Stimulated activated CD8-positive, alpha-beta memory T cell treated with anti-CD3 and anti-CD28 coated beads, Interleukin-4, amount 100 ng/mL, for 4 hours (primary cell): ENCODE data around the gene ANKRD18B.
"Not testable (repeated sequence)": the region's sequence is repeated elsewhere in the genome, so short reads cannot be mapped to it uniquely, and the experiment has no call there.

Source experiments
- DNase-seq, 2 donors: peaks; one replicate each; pipeline ENCODE4 v3.0.0-alpha.2; 2020; ENCODE audit warnings: low read depth in 2 of 2, low spot score in 1 of 2

Gene ANKRD18B

DNA sequence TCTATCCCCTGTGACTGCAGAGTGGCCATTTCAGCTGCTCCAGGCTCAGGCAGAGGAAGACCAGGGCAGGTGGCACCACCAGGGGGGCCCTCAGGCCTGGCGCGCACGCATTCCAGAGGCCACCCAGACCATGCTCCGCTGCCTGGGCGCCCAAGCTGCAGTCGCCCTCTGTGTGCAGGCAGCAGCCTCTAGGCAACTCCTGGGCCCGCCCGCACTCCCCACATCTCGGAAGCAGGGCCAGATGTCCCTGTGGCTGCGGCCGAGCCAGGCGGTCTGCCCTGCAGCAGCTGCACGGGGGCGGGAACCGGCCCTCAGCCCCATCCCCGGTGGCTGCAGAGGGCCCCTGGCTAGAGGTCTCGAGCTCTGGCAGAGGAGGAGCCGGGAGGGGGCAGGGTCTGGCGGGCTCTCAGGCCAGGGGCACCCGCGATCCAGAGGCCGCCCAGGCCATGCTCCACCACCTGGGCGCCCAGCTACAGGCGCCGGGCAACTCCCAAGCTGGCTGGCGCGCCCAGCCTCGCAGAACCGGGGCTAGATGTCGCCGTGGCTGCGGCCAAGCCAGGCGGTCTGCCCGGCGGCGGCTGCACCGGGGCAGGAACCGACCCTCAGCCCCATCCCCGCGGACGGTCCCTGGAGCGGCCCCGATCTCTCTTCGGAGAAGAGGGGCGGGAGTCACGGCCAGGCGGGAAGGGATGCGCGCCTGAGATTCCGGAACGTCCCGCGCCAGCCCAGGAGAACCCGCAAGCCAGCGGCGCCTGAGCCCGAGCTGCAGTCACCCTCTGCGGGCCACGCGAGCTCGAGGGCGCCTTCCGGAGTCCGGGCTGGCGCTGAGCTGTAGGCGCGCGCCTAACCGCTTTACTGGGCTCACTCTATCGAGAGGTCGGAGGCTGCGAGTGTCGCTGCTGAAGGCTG, at the start of gene ANKRD18B:
Gene ANKRD18B, plus strand, starts transcription at position 855 of the 909 bp plus-strand sequence. CDS start 239 bp downstream, outside the sequence.
- not testable (repeated sequence) for DNase-seq

DNA sequence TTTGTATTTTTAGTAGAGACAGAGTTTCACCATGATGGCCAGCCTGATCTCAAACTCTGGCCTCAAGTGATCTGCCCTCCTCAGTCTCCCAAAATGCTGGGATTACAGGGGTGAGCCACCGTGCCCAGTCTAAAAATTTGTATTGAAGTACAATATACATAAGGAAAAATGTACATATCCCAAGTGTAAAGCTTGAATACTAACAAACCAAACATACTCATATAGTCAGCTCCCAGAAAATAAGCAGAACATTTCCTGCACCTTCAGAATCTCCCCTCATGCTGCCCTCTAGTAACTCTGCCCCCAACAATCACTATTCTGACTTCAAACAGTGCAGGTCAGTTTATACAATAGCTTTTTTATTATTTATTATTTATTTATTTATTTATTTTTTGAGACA, 48.7 kb upstream of the ANKRD18B start:
- no peak for DNase-seq

DNA sequence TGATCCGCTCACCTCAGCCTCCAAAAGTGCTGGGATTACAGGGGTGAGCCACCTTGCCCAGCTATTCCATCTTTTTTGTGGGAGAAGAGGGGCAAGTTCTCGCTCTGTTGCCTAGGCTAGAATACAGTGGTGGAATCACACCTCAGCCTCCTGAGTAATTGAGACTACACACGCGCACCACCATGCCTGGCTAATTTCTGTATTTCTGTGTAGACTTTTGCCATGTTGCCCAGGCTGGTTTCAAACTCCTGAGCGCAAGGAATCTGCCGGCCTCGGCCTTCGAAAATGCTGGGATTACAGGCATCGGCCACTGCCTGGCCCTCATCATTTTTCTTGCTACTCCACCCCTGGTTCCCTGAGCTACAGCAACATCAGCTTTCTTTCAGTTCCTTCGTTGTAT, 47.5 kb upstream of the ANKRD18B start:
- no peak for DNase-seq

DNA sequence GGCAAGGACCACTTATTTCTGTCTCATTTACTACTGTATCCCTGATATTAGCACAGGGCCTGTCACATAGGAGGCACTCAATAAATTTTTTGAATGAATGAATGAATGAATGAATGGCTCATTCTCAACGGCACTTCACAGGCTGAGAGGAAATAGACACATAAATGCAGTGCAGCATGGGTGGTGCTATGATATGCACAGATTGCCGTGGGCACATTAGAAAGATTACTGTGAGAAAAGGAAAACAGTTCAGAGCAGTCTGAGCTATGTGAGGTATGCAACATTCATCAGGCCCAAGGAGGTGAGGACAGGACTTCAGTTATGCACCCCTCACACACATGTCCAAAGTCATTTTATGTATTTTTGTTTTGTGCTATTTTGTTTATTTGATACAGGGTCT, 43.9 kb upstream of the ANKRD18B start:
- DNase-seq, result no peak

DNA sequence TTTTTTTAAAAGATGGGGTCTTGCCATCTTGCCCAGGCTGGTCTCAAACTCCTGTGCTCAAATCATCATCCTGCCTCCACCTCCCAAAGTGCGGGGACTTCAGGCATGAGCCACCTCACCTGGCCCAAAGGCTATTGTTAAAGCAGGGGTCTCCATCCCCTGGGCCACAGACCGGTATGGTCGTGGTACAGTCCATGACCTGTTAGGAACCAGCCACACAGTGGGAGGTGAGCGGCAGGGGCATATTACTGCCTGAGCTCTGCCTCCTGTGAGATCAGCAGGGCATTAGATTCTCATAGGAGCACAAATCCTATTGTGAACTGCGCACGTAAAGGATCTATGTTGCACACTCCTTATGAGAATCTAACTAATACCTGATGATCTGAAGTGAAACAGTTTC, 43.1 kb upstream of the ANKRD18B start:
- no peak for DNase-seq

DNA sequence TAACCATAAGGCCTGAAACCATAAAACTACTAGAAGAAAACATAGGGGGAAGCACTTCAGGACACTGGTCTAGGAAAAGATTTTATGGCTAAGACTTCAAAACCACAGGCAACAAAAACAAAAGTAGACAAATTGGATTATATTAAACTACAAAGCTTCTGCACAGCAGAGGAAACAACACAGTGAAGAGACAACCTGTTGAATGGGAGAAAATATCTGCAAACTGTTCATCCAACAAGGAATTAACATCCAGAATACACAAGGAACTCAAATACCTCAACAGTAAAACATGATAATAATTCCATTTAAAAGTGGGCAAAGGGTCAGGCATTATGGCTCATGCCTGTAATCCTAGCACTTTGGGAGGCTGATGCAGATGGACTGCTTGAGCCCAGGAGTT, 38.7 kb upstream of the ANKRD18B start:
- DNase-seq, result not testable (repeated sequence)

DNA sequence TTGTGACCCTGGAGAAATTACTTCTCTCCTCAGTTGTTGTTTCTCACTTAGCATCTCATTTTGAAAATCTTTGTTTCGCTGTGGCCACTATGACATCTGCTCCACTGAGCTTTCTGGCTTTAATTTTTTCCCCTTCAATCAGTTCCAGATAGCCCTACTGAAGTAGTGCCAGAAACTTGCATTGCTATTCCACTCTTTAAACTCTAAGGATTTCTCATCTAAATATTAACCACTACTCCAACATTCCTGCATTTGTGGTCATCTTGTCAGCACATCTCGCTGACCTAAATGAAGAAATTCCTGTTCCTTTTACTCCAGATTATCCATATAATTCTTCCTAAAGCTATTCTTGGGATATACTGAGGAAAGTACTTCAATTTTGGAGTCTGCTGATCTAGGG, 35.0 kb upstream of the ANKRD18B start:
- no peak for DNase-seq

DNA sequence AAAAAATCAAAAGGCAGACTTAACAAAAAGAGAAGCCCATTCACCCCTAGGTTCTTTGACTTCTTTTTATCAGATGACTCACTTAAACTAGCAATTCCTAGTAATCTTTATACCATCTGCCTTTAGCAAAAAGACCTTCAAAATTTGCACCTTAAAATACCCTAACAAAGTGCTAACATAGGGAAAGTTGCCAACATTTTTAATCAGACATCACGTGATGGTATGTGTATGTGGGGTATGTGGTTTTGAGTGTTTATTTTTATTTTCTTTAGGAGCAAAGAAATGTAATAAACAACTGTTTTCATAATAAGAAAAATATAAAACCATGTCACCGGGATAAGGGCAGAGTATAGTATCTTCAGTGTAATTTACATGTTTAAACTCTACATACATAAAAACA, 30.2 kb upstream of the ANKRD18B start:
- DNase-seq, result not testable (repeated sequence)

DNA sequence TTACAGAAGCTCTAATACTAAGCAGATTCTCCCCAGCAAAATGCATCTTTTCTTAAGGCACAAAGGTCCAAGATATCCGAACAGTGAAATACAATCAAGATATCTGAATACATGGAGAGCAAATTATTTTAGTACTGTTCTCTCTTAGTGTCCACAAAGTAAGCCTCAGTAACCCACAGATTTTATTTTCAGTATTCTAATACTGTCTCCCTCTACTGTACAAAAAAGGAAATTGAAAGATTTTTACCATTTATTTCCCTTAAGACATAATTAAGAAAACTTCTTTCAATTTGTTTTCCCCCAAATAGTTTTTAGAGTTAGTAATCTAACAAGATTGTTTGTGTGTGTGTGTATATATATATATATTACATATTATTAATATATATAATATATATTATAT, 25.7 kb upstream of the ANKRD18B start:
- no peak for DNase-seq

DNA sequence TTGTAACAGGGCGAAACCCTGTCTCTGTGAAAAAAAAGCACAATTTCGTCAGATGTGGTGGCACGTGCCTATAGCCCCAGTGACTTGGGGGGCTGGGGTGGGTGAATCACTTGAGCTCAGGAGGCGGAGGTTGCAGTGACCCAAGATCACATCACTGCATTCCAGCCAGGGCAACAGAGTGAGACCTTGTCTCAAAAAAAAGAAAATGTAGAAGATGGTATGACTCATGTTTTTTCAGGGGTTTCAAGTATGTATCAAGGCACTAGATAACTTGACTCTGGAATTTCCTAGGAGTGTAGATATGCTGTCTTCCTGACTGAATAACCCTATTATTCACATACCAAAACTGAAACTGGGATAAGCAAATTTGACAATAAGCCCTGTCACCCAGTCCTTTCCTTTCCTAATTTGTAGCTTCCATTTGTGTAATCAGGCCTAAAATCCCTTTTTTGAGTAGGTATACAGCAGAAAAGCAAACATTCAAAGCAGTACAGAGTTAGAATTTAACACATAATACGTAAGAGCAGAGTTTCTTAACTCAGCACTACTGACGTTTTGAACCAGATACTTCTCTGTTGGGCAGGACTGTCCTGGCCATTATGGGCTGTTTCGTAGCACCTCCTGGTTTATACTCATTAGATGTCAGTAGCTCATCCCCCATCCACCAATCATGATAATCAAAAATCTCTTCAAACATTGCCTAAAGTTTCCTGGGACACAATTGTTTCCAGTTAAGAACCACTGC, 17.3 kb upstream of the ANKRD18B start:
- DNase-seq, result no peak

DNA sequence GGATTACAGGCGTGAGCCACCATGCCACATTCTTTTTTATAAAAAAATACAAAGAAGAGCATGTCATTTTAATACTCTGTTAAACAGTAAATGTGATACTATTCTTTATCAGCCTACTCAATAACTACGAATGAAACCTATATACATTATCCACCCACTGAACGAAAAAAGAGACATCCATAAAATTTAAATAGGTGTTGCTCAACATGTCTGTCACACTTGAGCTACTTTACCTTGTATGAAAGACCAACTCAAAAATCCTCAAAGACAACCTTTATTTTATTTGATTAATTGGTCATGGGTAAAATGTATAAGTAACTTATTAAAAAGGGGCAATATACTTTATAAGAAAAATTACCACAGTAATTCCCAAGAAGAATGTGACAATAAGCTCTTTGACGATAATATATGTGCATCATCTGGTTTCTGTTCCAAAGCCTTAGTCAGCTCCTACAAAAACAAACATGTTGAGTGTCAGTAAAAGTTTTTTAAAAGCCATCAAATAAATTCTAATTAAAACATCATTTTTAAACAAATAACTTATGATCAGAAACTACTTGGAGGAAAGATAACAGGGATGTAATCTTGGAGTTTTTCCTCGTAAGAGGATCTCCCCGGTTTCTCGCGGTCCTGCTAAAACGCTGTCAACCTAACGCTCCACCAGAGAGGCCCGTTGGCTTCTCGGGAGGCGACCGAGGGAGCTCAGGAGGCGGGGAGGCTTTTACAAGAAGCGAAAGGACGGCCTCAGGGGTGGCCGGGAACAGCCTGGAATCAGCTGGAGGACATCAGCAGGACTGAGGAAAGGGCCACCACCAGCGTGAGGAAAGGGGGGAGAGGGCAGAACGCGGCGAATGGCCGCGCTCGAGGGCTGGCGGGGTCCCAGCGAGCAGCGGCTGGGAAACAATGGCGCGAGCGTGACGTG, 13.5 kb upstream of the ANKRD18B start:
- DNase-seq, result no peak

DNA sequence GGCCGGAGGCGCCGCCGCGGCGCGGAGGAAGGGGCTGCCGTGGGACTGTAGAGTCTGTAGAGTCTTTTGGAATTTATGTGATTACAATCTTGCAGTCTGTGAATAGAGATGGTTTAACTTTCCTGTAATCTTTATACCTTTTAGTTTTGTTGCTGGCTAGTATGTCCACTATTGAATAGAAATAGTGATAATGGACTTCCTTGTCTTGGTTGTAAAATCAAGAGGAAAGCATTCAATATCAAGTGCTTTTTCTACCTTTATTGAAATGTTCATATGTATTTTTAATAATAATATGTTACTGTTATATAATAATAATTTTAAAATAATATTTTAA, 12.9 kb upstream of the ANKRD18B start:
- not testable (repeated sequence) for DNase-seq

DNA sequence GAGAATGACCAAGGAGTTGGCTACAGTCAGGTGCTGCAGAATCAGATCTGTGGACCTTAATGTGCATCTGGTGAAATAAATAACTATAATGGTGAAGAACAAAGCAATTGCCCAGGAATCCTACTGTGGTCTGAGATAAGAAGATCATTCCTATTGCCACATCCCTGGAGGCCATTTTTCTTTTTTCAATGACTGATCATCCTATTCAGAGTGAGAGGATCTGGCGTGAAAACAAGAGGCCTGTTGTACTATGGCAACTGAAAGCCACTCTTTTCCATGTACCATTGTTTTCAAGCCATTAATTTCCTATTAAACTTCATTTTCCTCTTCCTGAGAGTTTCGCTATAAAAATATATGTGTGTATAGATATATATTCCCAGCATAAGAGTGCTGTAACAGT, 11.5 kb upstream of the ANKRD18B start:
- not testable (repeated sequence) for DNase-seq

DNA sequence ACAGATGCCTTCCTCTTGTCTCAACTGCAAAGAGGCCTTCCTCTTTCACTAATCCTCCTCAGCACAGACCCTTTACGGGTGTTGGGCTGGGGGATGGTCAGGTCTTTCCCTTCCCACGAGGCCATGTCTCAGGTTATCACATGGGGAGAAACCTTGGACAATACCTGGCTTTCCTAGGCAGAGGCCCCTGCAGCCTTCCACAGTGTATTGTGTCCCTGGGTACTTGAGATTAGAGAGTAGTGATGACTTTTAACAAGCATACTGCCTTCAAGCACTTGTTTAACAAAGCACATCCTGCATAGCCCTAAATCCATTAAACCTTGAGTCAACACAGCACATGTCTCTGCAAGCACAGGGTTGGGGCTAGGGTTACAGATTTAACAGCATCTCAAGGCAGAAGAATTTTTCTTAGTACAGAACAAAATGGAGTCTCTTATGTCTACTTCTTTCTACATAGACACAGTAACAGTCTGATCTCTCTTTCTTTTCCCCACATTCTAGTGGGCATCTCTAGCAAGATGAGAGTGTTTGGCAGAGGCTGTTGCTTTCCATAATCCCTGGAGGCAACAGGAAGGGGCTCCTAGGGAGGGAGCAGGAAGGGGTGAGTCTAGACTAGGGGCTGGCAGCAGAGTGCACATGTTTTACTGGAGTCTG, 8.6 kb upstream of the ANKRD18B start:
- not testable (repeated sequence) for DNase-seq

DNA sequence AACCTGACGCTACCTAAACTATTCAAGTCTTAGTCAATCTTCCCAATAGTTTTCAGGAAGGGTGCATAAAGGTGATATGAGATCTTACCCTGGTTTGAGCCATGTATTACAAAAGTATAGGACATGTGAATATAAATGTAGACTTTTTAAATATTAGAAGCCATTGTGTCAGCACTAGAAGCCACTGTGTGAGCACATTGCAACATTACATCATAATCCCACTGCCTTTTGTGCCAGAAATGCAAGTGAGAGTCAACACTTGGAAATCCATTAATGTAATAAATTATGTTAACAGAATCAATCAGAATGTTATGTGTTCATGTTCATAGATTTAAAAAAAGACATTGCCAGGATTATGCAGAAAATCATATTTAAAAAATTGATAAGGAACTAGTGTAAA, 7.7 kb upstream of the ANKRD18B start:
- not testable (repeated sequence) for DNase-seq

DNA sequence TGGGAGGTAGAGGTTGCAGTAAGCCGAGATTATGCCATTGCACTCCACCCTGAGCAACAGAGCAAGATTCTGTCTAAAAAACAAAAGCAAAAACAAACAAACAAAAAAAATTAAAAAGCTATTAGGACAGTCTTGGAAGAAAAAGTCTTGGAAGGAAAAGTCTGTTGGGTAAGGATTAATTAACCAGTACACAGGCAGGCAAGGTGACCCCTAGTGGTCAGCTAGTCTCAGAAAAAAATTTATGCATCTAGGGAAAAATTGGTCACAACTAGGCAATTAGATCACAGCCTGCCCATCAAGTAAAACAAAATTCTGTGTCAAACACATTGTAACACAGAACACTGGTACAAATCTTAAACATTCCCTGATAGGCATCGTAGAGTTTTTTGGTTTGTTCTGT, 6.7 kb upstream of the ANKRD18B start:
- no peak for DNase-seq

DNA sequence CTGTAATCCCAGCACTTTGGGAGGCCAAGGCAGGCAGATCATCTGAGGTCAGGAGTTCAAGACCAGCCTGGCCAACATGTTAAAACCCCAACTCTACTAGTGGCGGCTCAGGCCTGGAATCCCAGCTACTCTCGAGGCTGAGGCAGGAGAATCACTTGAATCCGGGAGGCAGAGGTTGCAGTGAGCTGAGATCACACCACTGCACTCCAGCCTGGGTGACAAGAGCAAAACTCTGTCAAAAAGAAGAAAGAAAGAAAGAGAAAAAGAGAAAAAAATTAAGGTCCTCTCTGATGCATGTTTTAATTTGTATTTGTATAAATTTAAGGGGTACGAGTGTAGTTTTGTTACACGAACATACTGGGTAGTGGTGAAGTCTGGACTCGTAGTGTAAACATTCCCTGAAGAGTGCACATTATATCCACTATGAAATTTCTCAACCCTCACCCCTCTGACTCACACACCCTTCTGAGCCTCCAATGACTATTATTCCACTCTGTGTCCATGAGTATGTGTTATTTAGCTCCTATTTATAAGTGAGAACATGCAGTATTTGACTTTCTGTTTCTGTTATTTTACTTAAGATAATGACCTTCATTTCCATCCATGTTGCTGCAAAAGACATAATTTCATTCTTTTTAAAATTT, 6.0 kb upstream of the ANKRD18B start:
- not testable (repeated sequence) for DNase-seq

DNA sequence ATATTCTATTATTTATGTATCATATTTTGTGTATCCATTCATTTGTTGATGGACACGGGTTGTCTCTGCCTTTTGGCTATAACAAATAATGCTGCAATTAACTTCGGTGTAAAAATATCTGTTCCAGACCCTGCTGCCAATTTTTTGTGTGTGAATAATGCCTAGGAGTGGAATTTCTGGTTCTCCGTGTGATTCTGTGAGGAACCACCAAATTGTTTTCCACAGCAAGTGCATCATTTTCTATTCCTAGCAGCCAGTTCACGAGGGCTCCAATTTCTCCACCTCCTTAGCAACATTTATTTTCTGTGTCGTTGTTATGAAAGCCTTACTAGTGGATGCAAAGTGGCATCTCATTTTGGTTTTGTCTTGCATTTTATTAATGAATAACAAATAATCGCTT, 2.2 kb upstream of the ANKRD18B start:
- DNase-seq, result not testable (repeated sequence)

DNA sequence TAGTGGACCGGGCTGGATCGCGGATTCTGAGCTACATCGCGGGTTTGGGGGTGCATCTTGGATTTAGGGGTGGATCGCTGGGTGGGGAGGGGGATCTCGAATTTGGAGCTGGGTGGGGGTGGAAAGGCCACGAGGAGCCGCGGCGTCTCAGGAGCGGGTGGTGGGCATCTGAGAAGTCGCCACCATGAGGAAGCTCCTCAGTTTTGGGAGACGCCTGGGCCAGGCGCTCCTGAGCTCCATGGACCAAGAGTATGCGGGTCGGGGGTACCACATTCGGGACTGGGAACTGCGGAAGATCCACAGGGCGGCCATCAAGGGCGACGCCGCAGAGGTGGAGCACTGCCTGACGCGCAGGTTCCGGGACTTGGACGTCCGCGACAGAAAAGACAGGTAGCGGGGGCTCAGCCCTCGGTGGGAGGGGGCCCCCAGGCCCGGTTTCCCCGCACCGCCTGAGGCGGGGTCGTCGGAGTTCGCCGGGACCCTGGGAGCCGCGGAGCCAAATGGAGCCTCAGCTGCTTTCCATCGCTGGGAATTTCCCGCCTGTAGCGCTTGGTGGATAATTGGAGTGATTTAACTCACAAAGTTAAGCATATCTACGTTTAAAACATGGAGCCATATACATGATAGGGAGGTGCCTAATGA, 376 bp downstream of the ANKRD18B start:
- no peak for DNase-seq

DNA sequence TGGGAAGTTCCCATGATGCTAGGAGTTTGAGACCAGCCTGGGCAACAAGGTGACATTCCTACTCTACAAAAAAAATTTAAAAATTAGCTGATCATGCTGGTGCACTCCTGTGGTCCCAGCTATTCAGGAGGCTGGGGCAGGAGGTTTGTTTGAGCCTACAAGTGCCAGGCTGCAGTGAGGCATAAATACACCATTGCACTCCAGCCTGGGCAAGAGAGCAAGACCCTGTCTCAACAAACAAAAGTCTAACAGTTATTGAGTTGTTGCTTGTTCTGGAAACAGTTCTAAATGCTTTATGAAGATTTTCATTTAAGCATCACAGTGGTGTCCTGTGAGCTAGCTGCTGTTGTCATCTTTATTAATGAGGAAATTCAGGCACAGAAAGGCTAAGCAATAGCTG, 4.0 kb downstream of the ANKRD18B start:
- DNase-seq, result not testable (repeated sequence)
